OCI-LY3 (cell line): Measurements from ENCODE around the gene DYNLL2.

ENCODE experiments used
- H2AFZ ChIP-seq: fragments of 200-600, 300-600 bp; shearing (Covaris generic); 2 replicates; pipeline ENCODE4 v1.6.0; 2014; ENCODE audit warnings: antibody characterized with exemption, low read depth, low read length
- H3K27ac ChIP-seq: fragments of 200-600, 300-600 bp; sonication (generic); 2 replicates; pipeline ENCODE4 v1.5.1; 2014; ENCODE audit warnings: mild to moderate bottlenecking, low read length, moderate library complexity, mixed read lengths
- H3K27me3 ChIP-seq: fragments of 200-600, 300-600 bp; sonication (generic); 2 replicates; pipeline ENCODE4 v1.6.1; 2014; ENCODE audit warnings: low read depth, low read length, mixed read lengths
- H3K36me3 ChIP-seq: fragments of 200-600, 300-600 bp; sonication (generic); replicated peaks from 2 replicates; pipeline ENCODE3; 2014; ENCODE audit warnings: low read depth, low read length, mixed read lengths
- H3K4me1 ChIP-seq: fragments of 300-600, 200-600 bp; sonication (generic); 2 replicates; pipeline ENCODE4 v1.6.1; 2014; ENCODE audit warnings: low read length, mixed read lengths
- H3K4me2 ChIP-seq: fragments of 200-600, 300-600 bp; sonication (generic); 2 replicates; pipeline ENCODE4 v1.6.1; 2014; ENCODE audit warnings: low read length, mixed read lengths
- H3K4me3 ChIP-seq: fragments of 300-600, 200-600 bp; sonication (generic); 2 replicates; pipeline ENCODE4 v1.5.1; 2014; ENCODE audit warnings: antibody characterized with exemption, mild to moderate bottlenecking, low read length, moderate library complexity
- H3K79me2 ChIP-seq: fragments of 300-600, 200-600 bp; shearing (Covaris generic); 2 replicates; pipeline ENCODE4 v1.6.1; 2014; ENCODE audit warnings: mild to moderate bottlenecking, low read length, mixed read lengths
- H3K9ac ChIP-seq: fragments of 300-600, 200-600 bp; shearing (Covaris generic); 2 replicates; pipeline ENCODE4 v1.6.0; 2014; ENCODE audit warnings: mild to moderate bottlenecking, low read length, moderate library complexity
- H3K9me3 ChIP-seq: fragments of 200-600, 300-600 bp; shearing (Covaris generic); 2 replicates; pipeline ENCODE4 v1.6.1; 2014; ENCODE audit warnings: low read length, mixed read lengths; ENCODE audit not compliant: insufficient read depth
- H4K20me1 ChIP-seq: fragments of 200-600, 300-600 bp; sonication (generic); 2 replicates; pipeline ENCODE4 v1.6.1; 2016; ENCODE audit warnings: low read length, mixed read lengths; ENCODE audit not compliant: insufficient read depth
- CTCF ChIP-seq: fragments of 200-600, 300-600 bp; sonication (generic); IDR thresholded peaks from 2 replicates; pipeline ENCODE4 v1.5.1; 2014; ENCODE audit warnings: antibody characterized with exemption, low read length, low read depth
- EZH2phosphoT487 ChIP-seq: fragments of 200-600 bp; shearing (Covaris generic); IDR thresholded peaks from 2 replicates; pipeline ENCODE4 v1.6.1; 2018; ENCODE audit warnings: antibody characterized with exemption, mixed run types, low read depth

DYNLL2 gene

GRCh38 chr17:58082341-58082869 lies 814 bp upstream of the DYNLL2 start:
- H2AFZ ChIP-seq, result peak overlapping the region; percentile 82

GRCh38 chr17:58083491-58084316 lies 485 bp downstream of the DYNLL2 start:
- H3K27ac ChIP-seq, result peak overlapping the region; percentile 47
- peaks cover 12% of the 10 kb centered on the region for H3K4me1 ChIP-seq
- H4K20me1 ChIP-seq, result peaks cover 47% of the 10 kb centered on the region
- peaks cover 10% of the 10 kb centered on the region for H3K27me3 ChIP-seq
- H2AFZ ChIP-seq, result no peak overlapping the region
- H3K4me2 ChIP-seq, result peak overlapping the region; percentile 99
- H3K9ac ChIP-seq, result peak overlapping the region; percentile 93
- H3K9me3 ChIP-seq, result no peaks in the 10 kb centered on the region
- TF ChIP-seq CTCF (no peak), EZH2phosphoT487 (no peak)
- H3K4me3 ChIP-seq, result peak overlapping the region; percentile 98
- H3K36me3 ChIP-seq, result peaks cover 38% of the 10 kb centered on the region
- H3K79me2 ChIP-seq, result peaks cover 54% of the 10 kb centered on the region

More at GRCh38 chr17:58082341-58082869, 814 bp upstream of the DYNLL2 start:
- peak overlapping the region; percentile 35 for H3K27ac ChIP-seq
- H3K9me3 ChIP-seq, result no peaks in the 10 kb centered on the region
- peak overlapping the region; percentile 77 for H3K9ac ChIP-seq
- peak overlapping the region; percentile 81 for H3K4me2 ChIP-seq
- peaks cover 12% of the 10 kb centered on the region for H3K4me1 ChIP-seq
- peaks cover 20% of the 10 kb centered on the region for H3K27me3 ChIP-seq
- H3K79me2 ChIP-seq, result peaks cover 41% of the 10 kb centered on the region
- H4K20me1 ChIP-seq, result peaks cover 34% of the 10 kb centered on the region
- peaks cover 25% of the 10 kb centered on the region for H3K36me3 ChIP-seq
- peak overlapping the region; percentile 76 for H3K4me3 ChIP-seq
- no peak for TF ChIP-seq CTCF

GRCh38 chr17:58084317-58084981 lies 1.2 kb downstream of the DYNLL2 start:
- no peaks in the 10 kb centered on the region for H3K9me3 ChIP-seq
- H2AFZ ChIP-seq, result no peak overlapping the region
- H3K79me2 ChIP-seq, result peaks cover 60% of the 10 kb centered on the region
- no peak for TF ChIP-seq EZH2phosphoT487
- TF ChIP-seq CTCF, result peak; percentile 60
- peaks cover 54% of the 10 kb centered on the region for H4K20me1 ChIP-seq
- H3K9ac ChIP-seq, result peak overlapping the region; percentile 93
- H3K4me3 ChIP-seq, result peak overlapping the region; percentile 98
- peaks cover 12% of the 10 kb centered on the region for H3K4me1 ChIP-seq
- peak overlapping the region; percentile 47 for H3K27ac ChIP-seq
- H3K27me3 ChIP-seq, result peaks cover 4% of the 10 kb centered on the region; the same call in 1 of the 2 replicates
- H3K4me2 ChIP-seq, result peak overlapping the region; percentile 99
- H3K36me3 ChIP-seq, result peaks cover 46% of the 10 kb centered on the region
